Measurements from ENCODE around the gene KIF2A. TPM values are rescaled to one million over a fixed set of nuclear protein-coding genes. Genes with fewer than 3 reads are reported as not detected.

The KIF2A gene
- total and polyA plus RNA-seq, 5 experiments from 2014 or later, result 151 to 195 (median 178) TPM

DNA sequence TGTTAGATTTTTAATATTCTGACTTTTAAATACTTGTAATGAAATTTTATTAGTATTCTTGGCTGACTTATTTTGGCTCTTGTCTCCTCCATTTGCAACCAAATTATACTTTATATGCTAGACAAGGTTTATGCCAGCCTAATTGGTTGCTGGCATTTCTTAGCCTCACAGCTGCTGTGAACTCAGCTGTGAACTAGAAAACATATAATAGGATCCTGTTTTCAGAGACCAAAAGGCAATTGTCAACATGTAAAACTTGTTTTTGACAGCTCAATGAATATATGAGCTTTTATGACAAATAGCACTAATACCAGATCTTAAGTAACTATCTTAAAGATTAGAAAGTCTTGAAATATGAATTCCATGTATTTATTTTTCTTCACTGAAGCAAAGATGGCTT lies 25.9 kb downstream of the KIF2A start:
- DNase-seq (no peak), ATAC-seq (no peak)
- POLR2A ChIA-PET, result no interaction called here
- Mint-ChIP-seq H3K36me3 (peaks cover 0 to 22% (median 4%) of the 10 kb centered on the region in 3 donors), H3K27me3 (no peaks in the 10 kb centered on the region), H3K4me1 (peaks cover 43 to 89% (median 78%) of the 10 kb centered on the region in 4 donors), H3K27ac (peak overlapping the region in 8 of 10 donors; percentile 9 to 69 (median 50)), H3K4me3 (peak overlapping the region in 1 of 10 donors; percentile 12), H3K9me3 (no peaks in the 10 kb centered on the region)

DNA sequence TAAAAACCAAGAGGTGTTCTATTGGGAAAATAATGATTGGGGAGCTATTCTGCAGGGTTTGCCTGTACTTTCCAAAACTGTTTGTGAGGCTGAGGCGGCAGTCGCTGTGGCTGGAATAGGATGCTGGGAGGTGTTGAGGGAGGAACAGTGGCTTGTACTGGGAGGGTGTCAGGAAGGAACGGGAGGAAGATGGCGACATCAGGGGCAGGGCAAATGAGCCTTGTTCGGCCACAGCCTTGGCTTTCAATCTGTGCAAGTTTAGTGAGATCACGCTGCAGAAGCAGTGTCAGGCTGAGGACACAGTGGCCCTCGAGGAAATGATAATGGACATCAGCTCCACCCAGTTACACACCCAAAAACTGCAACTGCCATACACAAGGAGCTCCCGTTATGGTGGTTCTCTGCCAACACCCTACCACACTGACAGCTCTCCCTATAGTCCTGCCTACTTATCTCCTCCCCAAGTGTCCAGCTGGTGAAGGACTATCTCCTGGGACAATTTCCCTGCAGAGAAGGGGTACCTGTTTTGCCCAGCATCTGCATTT lies 27.3 kb downstream of the KIF2A start:
- POLR2A ChIA-PET, result interaction anchor here (1.2 kb wide), 1 partner anchor 28 kb away, joined by 3 read pairs; the partner anchor contains the start of gene KIF2A
- H3K4me3 Mint-ChIP-seq, result peak overlapping the region in 2 of 10 donors; percentile 15 to 34
- H3K27ac Mint-ChIP-seq, result peak overlapping the region in 8 of 10 donors; percentile 23 to 93 (median 78)
- no peaks in the 10 kb centered on the region for H3K9me3 Mint-ChIP-seq
- no peaks in the 10 kb centered on the region for H3K27me3 Mint-ChIP-seq
- peaks cover 35 to 86% (median 76%) of the 10 kb centered on the region in 4 donors for H3K4me1 Mint-ChIP-seq
- peaks cover 0 to 22% (median 4%) of the 10 kb centered on the region in 3 donors for H3K36me3 Mint-ChIP-seq
- ATAC-seq, result no peak
- DNase-seq, result no peak

DNA sequence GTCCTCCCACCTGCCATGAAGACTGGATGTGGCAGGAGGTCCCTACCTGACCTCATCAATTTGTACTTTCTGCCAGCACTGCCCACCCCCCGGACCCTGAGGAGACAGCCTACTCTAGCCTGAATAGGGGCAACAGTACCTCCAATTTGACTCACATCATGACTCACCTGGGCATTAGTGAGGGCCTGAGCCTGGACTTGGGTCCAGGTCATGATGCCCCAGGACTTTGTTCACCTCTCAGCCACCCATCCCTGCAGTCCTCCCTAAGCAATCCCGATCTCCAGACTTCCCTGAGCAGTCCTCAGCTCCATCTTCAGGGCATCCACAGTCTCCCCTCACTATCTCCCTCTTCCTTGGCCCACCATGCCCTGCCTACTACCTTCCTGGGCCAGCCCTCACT lies 28.1 kb downstream of the KIF2A start:
- POLR2A ChIA-PET, result no interaction called here
- Mint-ChIP-seq H3K27ac (peak overlapping the region; percentile 62 to 93 (median 84)), H3K4me1 (peaks cover 33 to 85% (median 73%) of the 10 kb centered on the region in 4 donors), H3K9me3 (no peaks in the 10 kb centered on the region), H3K4me3 (peak overlapping the region in 2 of 10 donors; percentile 51 to 71), H3K36me3 (peaks cover 0 to 22% (median 6%) of the 10 kb centered on the region in 3 donors), H3K27me3 (no peaks in the 10 kb centered on the region)
- ATAC-seq (no peak), DNase-seq (no peak)

DNA sequence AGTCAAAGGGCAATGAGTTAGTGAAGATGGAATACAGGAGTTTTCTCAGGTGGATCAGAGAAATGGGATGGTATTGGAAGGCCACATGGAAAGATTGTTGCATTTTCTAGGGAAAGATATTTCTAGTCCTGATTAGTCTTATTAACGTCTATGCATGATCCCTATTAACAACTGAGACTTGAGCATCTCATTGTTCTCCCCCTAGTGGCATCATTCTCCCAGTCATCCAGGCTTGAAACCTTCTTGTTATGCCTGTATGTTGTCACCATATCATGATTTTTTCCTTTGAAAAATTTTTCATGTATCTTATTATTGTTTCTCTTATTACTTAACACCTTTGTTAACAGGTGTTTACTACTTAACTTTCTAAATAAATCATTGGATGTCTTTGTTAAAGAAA lies 34.4 kb downstream of the KIF2A start:
- POLR2A ChIA-PET, result interaction anchor here (1.9 kb wide), 1 partner anchor 34 kb away, joined by 7 read pairs; the partner anchor contains the start of gene KIF2A
- H3K27me3 Mint-ChIP-seq, result no peaks in the 10 kb centered on the region
- no peak for ATAC-seq
- H3K36me3 Mint-ChIP-seq, result peaks cover 0 to 7% (median 2%) of the 10 kb centered on the region in 3 donors
- H3K4me3 Mint-ChIP-seq, result peak overlapping the region in 1 of 10 donors; percentile 8
- peak overlapping the region in 4 of 10 donors; percentile 1 to 83 (median 17) for H3K27ac Mint-ChIP-seq
- DNase-seq, result peak in 4 of 10 donors; percentile 14 to 34 (median 26)
- H3K4me1 Mint-ChIP-seq, result peaks cover 40 to 75% (median 72%) of the 10 kb centered on the region in 4 donors
- H3K9me3 Mint-ChIP-seq, result no peaks in the 10 kb centered on the region

DNA sequence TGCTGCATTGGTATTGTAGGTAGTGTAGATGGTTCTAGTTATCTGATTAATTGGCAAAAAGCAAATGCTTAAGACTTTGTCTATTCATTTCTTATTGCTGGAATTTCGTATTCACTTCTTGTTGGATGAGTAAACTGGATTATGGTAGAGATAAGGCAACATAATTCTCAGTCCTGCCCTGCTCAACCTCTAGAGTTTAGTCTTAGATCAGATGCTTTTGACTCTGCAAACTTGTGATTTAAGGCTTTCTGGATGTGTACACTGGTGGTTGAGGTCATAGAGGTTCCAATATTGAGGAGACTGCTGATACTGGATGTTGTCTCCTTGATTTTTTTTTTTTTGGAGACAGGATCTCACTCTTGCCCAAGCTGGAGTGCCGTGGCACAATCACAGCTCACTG lies 35.0 kb downstream of the KIF2A start:
- peak overlapping the region in 2 of 10 donors; percentile 64 to 79 for H3K4me3 Mint-ChIP-seq
- no peak for ATAC-seq
- H3K27ac Mint-ChIP-seq, result peak overlapping the region in 9 of 10 donors; percentile 52 to 93 (median 90)
- H3K36me3 Mint-ChIP-seq, result peaks cover 0 to 6% (median 2%) of the 10 kb centered on the region in 3 donors
- no peaks in the 10 kb centered on the region for H3K27me3 Mint-ChIP-seq
- H3K9me3 Mint-ChIP-seq, result no peaks in the 10 kb centered on the region
- DNase-seq, result no peak
- POLR2A ChIA-PET, result interaction anchor here (1.9 kb wide), 1 partner anchor 35 kb away, joined by 7 read pairs; the partner anchor contains the start of gene KIF2A
- peaks cover 38 to 71% (median 68%) of the 10 kb centered on the region in 4 donors for H3K4me1 Mint-ChIP-seq

DNA sequence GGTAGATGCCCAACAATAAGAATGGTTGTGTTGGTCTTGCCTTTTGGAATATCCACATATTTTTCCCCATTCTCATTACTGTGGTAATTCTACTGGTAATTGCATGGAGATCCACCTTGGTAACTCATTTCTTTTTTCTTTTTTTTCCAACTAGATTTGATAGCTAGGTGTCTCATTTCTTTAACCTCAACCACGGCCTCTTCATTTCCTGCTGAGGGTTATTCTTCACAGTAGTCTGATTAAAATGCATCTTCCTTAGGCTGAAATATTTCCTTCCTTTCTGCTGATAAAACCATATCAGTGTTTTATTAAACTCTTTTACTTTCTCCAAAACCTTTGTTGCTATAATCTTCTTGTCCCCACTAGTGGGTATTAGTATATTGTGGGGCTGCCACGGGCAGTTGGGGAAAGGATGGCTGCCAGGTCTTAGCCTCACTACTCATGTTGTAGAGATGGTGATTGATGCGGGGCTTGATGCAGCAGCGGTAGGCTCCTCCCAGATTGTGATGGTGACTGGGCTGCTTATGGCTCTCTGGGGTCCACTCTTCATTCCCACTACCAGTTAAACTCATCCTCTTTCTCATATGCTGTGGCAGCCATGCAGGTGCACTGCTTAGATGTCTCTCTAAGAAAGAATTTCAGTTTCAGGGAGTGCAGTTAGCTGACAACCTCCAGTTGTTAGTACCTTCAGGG lies 35.9 kb downstream of the KIF2A start:
- H3K36me3 Mint-ChIP-seq, result peaks cover 0 to 7% (median 2%) of the 10 kb centered on the region in 3 donors
- H3K4me1 Mint-ChIP-seq, result peaks cover 35 to 71% (median 65%) of the 10 kb centered on the region in 4 donors
- POLR2A ChIA-PET, result interaction anchor here (1.4 to 1.9 kb wide), 2 partner anchors 36 to 51 kb away, joined by 3 to 7 read pairs; partner anchors contain the start of gene KIF2A
- peak in 3 of 10 donors; percentile 33 to 43 (median 35) for DNase-seq
- peak; percentile 71 to 76 for ATAC-seq
- H3K27me3 Mint-ChIP-seq, result no peaks in the 10 kb centered on the region
- no peaks in the 10 kb centered on the region for H3K9me3 Mint-ChIP-seq
- H3K27ac Mint-ChIP-seq, result peak overlapping the region; percentile 84 to 93 (median 90)
- H3K4me3 Mint-ChIP-seq, result peak overlapping the region; percentile 46 to 80 (median 72)

DNA sequence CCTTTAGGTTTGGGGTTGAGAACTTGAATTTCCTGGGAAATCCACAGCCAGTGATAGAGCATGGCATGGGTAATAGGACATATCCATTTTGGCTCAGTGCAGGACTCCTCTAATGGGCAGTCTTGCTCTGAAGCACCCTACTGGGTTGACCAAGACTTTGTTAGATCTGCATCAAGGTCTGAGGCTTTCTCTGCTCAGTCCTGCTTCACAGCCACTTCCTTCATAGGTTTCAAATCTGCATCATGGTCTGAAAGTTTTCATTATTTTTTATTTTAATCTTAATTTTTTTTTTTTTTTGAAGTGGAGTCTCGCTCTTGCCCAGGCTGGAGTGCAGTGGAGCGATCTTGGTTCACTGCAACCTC lies 36.5 kb downstream of the KIF2A start:
- POLR2A ChIA-PET, result interaction anchor here (1.4 kb wide), 2 partner anchors 36 to 51 kb away, joined by 3 to 5 read pairs; partner anchors contain the start of gene KIF2A
- DNase-seq, result no peak
- Mint-ChIP-seq H3K4me3 (peak overlapping the region in 9 of 10 donors; percentile 46 to 80 (median 75)), H3K9me3 (no peaks in the 10 kb centered on the region), H3K4me1 (peaks cover 35 to 71% (median 62%) of the 10 kb centered on the region in 4 donors), H3K27me3 (no peaks in the 10 kb centered on the region), H3K36me3 (peaks cover 0 to 9% (median 2%) of the 10 kb centered on the region in 3 donors), H3K27ac (peak overlapping the region in 9 of 10 donors; percentile 84 to 93 (median 90))
- ATAC-seq, result no peak

DNA sequence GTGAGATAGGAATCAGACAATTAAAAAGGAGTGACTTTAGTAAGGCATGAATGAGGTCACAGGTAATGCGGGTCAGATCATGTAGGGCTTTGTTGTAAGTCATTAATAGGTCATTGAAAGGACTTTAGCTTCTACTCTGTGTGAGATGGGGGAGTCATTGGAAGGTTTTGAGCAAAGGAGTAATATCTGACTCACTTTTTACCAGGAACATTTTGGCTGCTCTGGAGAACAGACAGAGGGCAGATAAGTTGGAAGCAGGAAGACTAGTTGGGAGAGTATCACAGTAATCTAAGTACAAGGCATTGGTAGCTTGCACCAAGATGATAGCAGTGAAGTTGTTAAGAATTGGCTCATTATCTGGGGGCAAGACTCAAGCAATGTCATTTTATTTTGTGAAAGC lies 37.4 kb downstream of the KIF2A start:
- H3K4me1 Mint-ChIP-seq, result peaks cover 33 to 71% (median 58%) of the 10 kb centered on the region in 4 donors
- H3K27ac Mint-ChIP-seq, result peak overlapping the region in 9 of 10 donors; percentile 35 to 92 (median 82)
- H3K36me3 Mint-ChIP-seq, result peaks cover 0 to 19% (median 2%) of the 10 kb centered on the region in 3 donors
- H3K4me3 Mint-ChIP-seq, result peak overlapping the region in 6 of 10 donors; percentile 16 to 80 (median 60)
- H3K27me3 Mint-ChIP-seq, result no peaks in the 10 kb centered on the region
- DNase-seq (no peak), ATAC-seq (no peak)
- no peaks in the 10 kb centered on the region for H3K9me3 Mint-ChIP-seq
- POLR2A ChIA-PET, result interaction anchor here (1.4 kb wide), 1 partner anchor 37 kb away, joined by 5 read pairs; the partner anchor contains the start of gene KIF2A

DNA sequence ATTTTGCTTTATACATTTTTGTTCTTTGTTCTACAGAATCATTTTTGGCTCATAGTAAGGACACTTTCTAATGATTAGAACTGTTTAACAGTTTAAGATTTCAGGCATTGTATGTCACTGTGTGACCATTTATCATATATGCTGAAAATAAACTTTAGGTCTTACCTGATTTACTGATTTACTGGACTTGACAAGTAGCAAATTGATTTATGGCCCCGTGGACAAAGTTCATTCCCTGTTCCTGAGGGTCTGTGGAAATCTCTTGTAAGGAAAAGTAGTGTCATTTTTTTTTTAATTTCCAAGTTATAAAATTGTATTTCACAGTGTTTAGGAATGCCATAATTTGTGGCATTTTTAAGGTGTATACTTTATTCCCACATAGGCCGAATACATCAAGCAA lies 40.7 kb downstream of the KIF2A start:
- no peak for ATAC-seq
- Mint-ChIP-seq H3K4me3 (no peak overlapping the region), H3K27ac (peak overlapping the region in 9 of 10 donors; percentile 2 to 85 (median 16)), H3K36me3 (peaks cover 0 to 50% (median 4%) of the 10 kb centered on the region in 3 donors), H3K4me1 (peaks cover 22 to 57% (median 41%) of the 10 kb centered on the region in 4 donors), H3K9me3 (no peaks in the 10 kb centered on the region), H3K27me3 (no peaks in the 10 kb centered on the region)
- POLR2A ChIA-PET, result no interaction called here
- DNase-seq, result no peak

DNA sequence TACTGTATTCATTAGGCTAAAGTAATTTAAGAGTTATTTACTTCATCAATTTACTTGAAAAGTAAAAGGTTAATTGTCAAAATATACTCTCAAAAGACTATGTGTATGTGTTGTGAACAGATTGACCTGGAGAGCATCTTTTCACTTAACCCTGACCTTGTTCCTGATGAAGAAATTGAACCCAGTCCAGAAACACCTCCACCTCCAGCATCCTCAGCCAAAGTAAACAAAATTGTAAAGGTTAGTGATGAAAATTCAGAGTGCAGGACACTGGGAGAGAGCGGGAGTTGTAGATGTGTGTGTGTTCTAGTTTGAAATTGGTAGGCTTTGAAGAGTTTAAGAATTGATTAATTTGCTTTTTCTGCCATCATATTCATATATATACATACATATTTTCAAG lies 41.9 kb downstream of the KIF2A start:
- H3K27ac Mint-ChIP-seq, result peak overlapping the region in 8 of 10 donors; percentile 29 to 88 (median 66)
- ATAC-seq (no peak), DNase-seq (no peak)
- no peaks in the 10 kb centered on the region for H3K27me3 Mint-ChIP-seq
- H3K9me3 Mint-ChIP-seq, result no peaks in the 10 kb centered on the region
- POLR2A ChIA-PET, result no interaction called here
- H3K4me1 Mint-ChIP-seq, result peaks cover 15 to 47% (median 32%) of the 10 kb centered on the region in 4 donors
- H3K36me3 Mint-ChIP-seq, result peaks cover 0 to 59% (median 4%) of the 10 kb centered on the region in 3 donors
- no peak overlapping the region for H3K4me3 Mint-ChIP-seq

DNA sequence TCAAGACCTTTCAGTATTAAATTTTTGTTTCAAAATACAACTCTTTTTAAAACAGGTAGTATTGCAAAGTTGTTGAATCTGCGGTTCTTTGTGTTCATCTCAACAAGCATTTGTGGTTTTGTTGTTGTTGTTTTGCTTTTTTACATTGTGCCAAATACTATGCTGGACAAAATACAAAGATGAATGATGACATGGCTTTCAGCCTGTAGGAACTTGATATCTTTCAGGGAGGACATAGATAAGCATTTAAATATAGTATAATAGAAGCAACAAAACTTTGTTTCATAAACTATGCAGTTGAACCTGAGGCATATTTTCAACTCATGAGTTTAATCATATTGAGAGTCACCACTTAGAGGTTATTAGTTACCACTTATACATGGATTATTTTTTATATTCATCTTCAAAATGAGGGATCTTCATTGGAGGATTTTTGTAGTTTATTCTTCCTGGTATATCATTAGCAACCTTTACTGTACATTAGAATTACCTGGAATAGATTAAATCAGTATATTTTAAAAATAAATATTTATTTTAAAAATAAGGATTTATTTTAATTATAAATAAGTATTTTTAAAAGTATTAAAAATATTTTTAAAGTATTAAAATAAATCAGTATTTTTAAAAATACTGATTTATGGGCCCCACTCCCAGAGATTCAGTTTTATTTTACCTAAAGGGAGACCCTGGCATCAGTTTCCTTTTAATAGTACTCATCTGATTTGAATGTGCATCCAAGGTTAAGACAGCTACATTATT lies 42.9 kb downstream of the KIF2A start:
- Mint-ChIP-seq H3K27me3 (no peaks in the 10 kb centered on the region), H3K4me3 (no peak overlapping the region), H3K4me1 (peaks cover 6 to 37% (median 22%) of the 10 kb centered on the region in 4 donors), H3K36me3 (peaks cover 0 to 58% (median 4%) of the 10 kb centered on the region in 3 donors), H3K9me3 (no peaks in the 10 kb centered on the region), H3K27ac (peak overlapping the region in 8 of 10 donors; percentile 34 to 88 (median 76))
- DNase-seq (no peak), ATAC-seq (no peak)
- POLR2A ChIA-PET, result no interaction called here
